Measurements from ENCODE around the gene GJD3. TPM values are rescaled to one million over a fixed set of nuclear protein-coding genes. Genes with fewer than 3 reads are reported as not detected.

GJD3 gene
- total and polyA plus RNA-seq, 9 of the 15 experiments (the other 6 are each of a cell fraction or from before 2014, with no cell fraction given), result 0.17 to 0.38 TPM; not detected in 7

GRCh38 chr17:40355804-40356758 lies 8.5 kb downstream of the GJD3 start:
- TF ChIP-seq SRSF7 (optimal IDR thresholded peaks at IDR 0.05; ENCODE audit: low read depth, low read length) (no peak), EGR1 (conservative IDR thresholded peaks at IDR 0.05) (no peak), ZNF592 (IDR thresholded peaks at IDR 0.05) (no peak), HCFC1 (IDR thresholded peaks at IDR 0.05; ENCODE audit: low read depth, low read length) (no peak), ZSCAN29 (IDR thresholded peaks at IDR 0.05) (no peak), ZNF253 (CRISPR knock-in tag; conservative IDR thresholded peaks at IDR 0.05) (no peak), ZNF444 (CRISPR knock-in tag; IDR thresholded peaks at IDR 0.05) (no peak), SLC30A9 (CRISPR knock-in tag; IDR thresholded peaks at IDR 0.05) (no peak), NFE2L1 (tag; IDR thresholded peaks at IDR 0.05; ENCODE audit: borderline replicate concordance, low read depth) (no peak), ZBTB9 (CRISPR knock-in tag; IDR thresholded peaks at IDR 0.05) (no peak), SNAPC5 (CRISPR knock-in tag; IDR thresholded peaks at IDR 0.05) (no peak), DPF2 (IDR thresholded peaks at IDR 0.05) (no peak), OTX1 (CRISPR knock-in tag; IDR thresholded peaks at IDR 0.05) (no peak), GATAD2A (IDR thresholded peaks at IDR 0.05) (no peak), TCF15 (CRISPR knock-in tag; IDR thresholded peaks at IDR 0.05) (no peak), ZNF764 (CRISPR knock-in tag; IDR thresholded peaks at IDR 0.05; ENCODE audit: low read depth) (no peak), LEF1 (IDR thresholded peaks at IDR 0.05) (no peak)
- ATAC-seq, result no peak
- no peak overlapping the region for H3K4me3 ChIP-seq
- no peaks in the 10 kb centered on the region for H3K27me3 ChIP-seq (ENCODE audit: control insufficient read depth in 2 of 2, insufficient read depth in 2 of 2, low read length in 2 of 2)
- no TSS peak for BruUV-seq (replicated peaks)
- peaks cover 0 to 54% of the 10 kb centered on the region in 2 experiments; a peak in 3 of 5 replicates for H3K4me1 ChIP-seq (replicated peaks in 1 of 2; ENCODE audit: control insufficient read depth in 2 of 2, insufficient read depth in 2 of 2, low read length in 2 of 2)
- H3K9me3 ChIP-seq (replicated peaks; ENCODE audit: control insufficient read depth, insufficient read depth, low read depth, low read length), result no peaks in the 10 kb centered on the region
- WGBS (ENCODE audit: insufficient coverage, low coverage, missing lambda C conversion rate), result 75% methylated on average over 8 of the region's 33 CpGs
- DNase-seq (ENCODE audit: extremely low read depth in 1 of 4, low spot score in 3 of 4), result no peak
- no peaks in the 10 kb centered on the region for H3K9me1 ChIP-seq (ENCODE audit: control insufficient read depth, insufficient read depth, low read length)
- no peaks in the 10 kb centered on the region for H4K20me1 ChIP-seq (replicated peaks; ENCODE audit: control insufficient read depth, insufficient read depth, low read length)
- H3K4me2 ChIP-seq (ENCODE audit: insufficient read depth, low read length), result no peak overlapping the region
- intact Hi-C loops (cut with micrococcal nuclease), result loop anchor here (1.0 to 10.0 kb wide), 5 partner anchors 53 to 341 kb away; partner anchors contain the start of genes CSF3 and IGFBP4
- H2AFZ ChIP-seq (ENCODE audit: low read depth, low read length), result no peak overlapping the region
- H3K27ac ChIP-seq (ENCODE audit: extremely low read depth, low read depth, low read length), result no peak overlapping the region
- FAIRE-seq, result no peak
- H3K36me3 ChIP-seq (ENCODE audit: control insufficient read depth, insufficient read depth, low read length), result peaks cover 40% of the 10 kb centered on the region; the same call in 2 of the 3 replicates
- no peak overlapping the region; a peak in 1 of 4 replicates for H3K9ac ChIP-seq (ENCODE audit: insufficient read depth in 1 of 2, low read depth in 2 of 2, low read length in 2 of 2)
- no peaks in the 10 kb centered on the region for H3K79me2 ChIP-seq (ENCODE audit: control insufficient read depth, insufficient read depth, low read length)
- in situ Hi-C loops (cut with MboI), result loop anchor here (10.0 kb wide), 1 partner anchor 341 kb away; the partner anchor contains the start of gene CSF3
- CTCF ChIA-PET (ENCODE audit: low intra/inter-chr PET ratio), result interaction anchor here (1.1 to 2.6 kb wide), 2 partner anchors 54 to 178 kb away, joined by 3 to 90 read pairs; no protein-coding TSS in a partner anchor
- POLR2A ChIA-PET, result no interaction called here

All from K562 (cell line).